Right lobe of liver (tissue), 6 donors: Measurements from ENCODE around the gene FIGN. TPM values are rescaled to one million over a fixed set of nuclear protein-coding genes. Genes with fewer than 3 reads are reported as not detected.

ENCODE experiments used
- ATAC-seq, 4 donors: fragments of 200-7000 bp; cut with Tn5 transposase; one replicate each; pipeline ENCODE4 v1.9.1; 2020; ENCODE audit warnings: mild to moderate bottlenecking in 4 of 4, moderate library complexity in 4 of 4
- DNase-seq, 3 donors: peaks; one replicate each; pipeline ENCODE4 v3.0.0-alpha.2; 2020
- H3K27ac ChIP-seq, 3 donors: fragments of 200-600 bp; one replicate each; pipeline ENCODE4 v1.8.0; 2022
- H3K27me3 ChIP-seq, 2 donors: fragments of 200-600 bp; one replicate each; pipeline ENCODE4 v1.8.0; 2022
- H3K36me3 ChIP-seq, 4 donors: fragments of 200-600 bp; sonication (generic) in 1 of 4; one replicate each; pipeline versions ENCODE4 v1.5.1 to v1.8.0; 2017 to 2022; ENCODE audit warnings: control low read depth in 1 of 4
- H3K4me1 ChIP-seq, 4 donors: fragments of 200-600 bp; sonication (generic) in 1 of 4; one replicate each; pipeline versions ENCODE4 v1.5.1 to v1.8.0; 2017 to 2022; ENCODE audit warnings: control low read depth in 1 of 4
- H3K4me3 ChIP-seq, 3 donors: fragments of 200-600 bp; one replicate each; pipeline ENCODE4 v1.8.0; 2022
- H3K9me3 ChIP-seq, 4 donors: fragments of 200-600 bp; sonication (generic) in 1 of 4; one replicate each; pipeline versions ENCODE4 v1.5.1 to v1.8.0; 2017 to 2022; ENCODE audit warnings: control low read depth in 1 of 4
- POLR2A ChIP-seq: fragments of 450-650 bp; IDR thresholded peaks from one replicate; pipeline ENCODE4 v1.6.1; 2017; ENCODE audit warnings: antibody characterized with exemption, mild to moderate bottlenecking
- WGBS: methylation state at CpG from one replicate; pipeline ENCODE4 v1.1.6; 2018; ENCODE audit warnings: low coverage, low lambda C conversion rate; ENCODE audit not compliant: insufficient coverage; ENCODE audit errors: missing lambda C conversion rate; 5-methylcytosine and 5-hydroxymethylcytosine counted together
- intact Hi-C, 2 donors: fragments of 100-400 bp; cut with DNase I; formaldehyde crosslinking; loops; one replicate each; pipeline versions ENCODE4 v1.11.2 to v1.14.1; 2022
- total RNA-seq, 6 experiments: library from RNA; depleted of rRNA in 2 of 6; stranded (reverse); fragments of >200 nt in 2 of 6; fragmentation: NEBNext Ultra II Directional in 3 of 6; extraction: Animal tissue kit (Norgen Biotek cat#: 25700) in 3 of 6; gene quantifications; one replicate each; pipeline versions ENCODE4 v1.1.0 to v1.2.4, GENCODE V29; 2016 to 2023
- TF ChIP-seq, protein P1 (sequence below), 4 donors: fragments of 200-600 bp in 3 of 4; fragments of 450-650 bp in 1 of 4; IDR thresholded peaks; one replicate each; pipeline versions ENCODE4 v1.5.1 to v1.8.0; 2016 to 2022; ENCODE audit warnings: antibody characterized with exemption in 4 of 4, mild to moderate bottlenecking in 2 of 4
- donor health status: DM: no; HTN: yes; CAD: no.
- donor health status: DM: no; HTN: no; CAD: no.
- donor health status: DM: no; HTN: no; CAD: no.
- donor health status: DM: no; HTN: yes; CAD: no.
- donor health status: DM: no; HTN: yes; CAD: no.

Gene FIGN
- total RNA-seq, 6 experiments from 2014 or later = 2.8 to 9.2 (median 5.1) TPM

DNA sequence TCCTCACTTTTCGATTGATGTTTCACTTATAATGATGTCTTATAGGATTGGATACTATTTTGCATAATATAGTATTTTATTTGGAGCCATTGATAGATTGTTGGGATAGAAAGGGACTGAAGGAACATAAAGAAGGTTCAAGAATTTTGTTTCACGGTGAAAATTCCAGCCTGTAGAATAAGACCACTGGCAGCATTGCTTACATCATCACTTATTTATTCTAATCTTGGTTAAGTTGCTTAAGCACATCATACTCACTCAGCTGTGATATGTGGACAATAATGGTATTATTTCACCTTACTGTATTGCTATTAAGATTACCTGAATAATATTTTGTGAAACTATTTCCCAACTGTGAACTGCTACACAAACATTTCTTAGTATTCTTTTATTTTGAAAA lies 118.3 kb downstream of the FIGN start:
- no peak overlapping the region for H3K4me3 ChIP-seq
- intact Hi-C loops = no loop called here
- TF ChIP-seq, protein P1, sequence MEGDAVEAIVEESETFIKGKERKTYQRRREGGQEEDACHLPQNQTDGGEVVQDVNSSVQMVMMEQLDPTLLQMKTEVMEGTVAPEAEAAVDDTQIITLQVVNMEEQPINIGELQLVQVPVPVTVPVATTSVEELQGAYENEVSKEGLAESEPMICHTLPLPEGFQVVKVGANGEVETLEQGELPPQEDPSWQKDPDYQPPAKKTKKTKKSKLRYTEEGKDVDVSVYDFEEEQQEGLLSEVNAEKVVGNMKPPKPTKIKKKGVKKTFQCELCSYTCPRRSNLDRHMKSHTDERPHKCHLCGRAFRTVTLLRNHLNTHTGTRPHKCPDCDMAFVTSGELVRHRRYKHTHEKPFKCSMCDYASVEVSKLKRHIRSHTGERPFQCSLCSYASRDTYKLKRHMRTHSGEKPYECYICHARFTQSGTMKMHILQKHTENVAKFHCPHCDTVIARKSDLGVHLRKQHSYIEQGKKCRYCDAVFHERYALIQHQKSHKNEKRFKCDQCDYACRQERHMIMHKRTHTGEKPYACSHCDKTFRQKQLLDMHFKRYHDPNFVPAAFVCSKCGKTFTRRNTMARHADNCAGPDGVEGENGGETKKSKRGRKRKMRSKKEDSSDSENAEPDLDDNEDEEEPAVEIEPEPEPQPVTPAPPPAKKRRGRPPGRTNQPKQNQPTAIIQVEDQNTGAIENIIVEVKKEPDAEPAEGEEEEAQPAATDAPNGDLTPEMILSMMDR (IDR thresholded peaks at IDR 0.05) = no peak
- no peak for TF ChIP-seq POLR2A
- 70% methylated on average over 2 of the region's 2 CpGs for WGBS
- DNase-seq = no peak
- H3K9me3 ChIP-seq = no peaks in the 10 kb centered on the region
- no peak for ATAC-seq
- no peak overlapping the region for H3K27ac ChIP-seq
- H3K4me1 ChIP-seq = no peaks in the 10 kb centered on the region
- H3K27me3 ChIP-seq = no peaks in the 10 kb centered on the region
- no peaks in the 10 kb centered on the region for H3K36me3 ChIP-seq

DNA sequence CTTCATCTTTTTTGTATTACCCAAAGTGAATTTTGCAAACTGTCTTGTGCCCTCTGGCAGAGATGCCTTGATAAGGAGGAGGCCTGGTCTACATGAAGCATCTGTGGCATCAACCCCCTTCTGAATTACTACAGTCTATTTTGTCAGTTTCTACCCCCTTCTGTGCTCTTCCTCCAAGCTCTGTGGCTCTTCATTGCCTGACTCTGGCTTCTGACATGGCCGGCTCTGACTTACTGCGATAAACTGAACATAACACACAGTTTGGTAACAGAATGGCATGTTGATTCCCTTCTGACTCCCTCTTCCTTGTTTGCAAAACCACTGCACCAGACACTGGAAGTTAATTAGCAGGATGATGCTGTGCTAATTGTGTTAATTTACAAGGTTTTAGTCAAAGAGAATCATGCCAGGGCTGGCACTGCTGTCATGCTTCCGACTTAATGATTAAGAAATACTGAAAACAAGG lies 122.5 kb downstream of the FIGN start:
- Histone ChIP-seq H3K27me3 (no peaks in the 10 kb centered on the region), H3K4me1 (no peaks in the 10 kb centered on the region), H3K4me3 (no peak overlapping the region), H3K36me3 (no peaks in the 10 kb centered on the region), H3K27ac (no peak overlapping the region), H3K9me3 (no peaks in the 10 kb centered on the region)
- intact Hi-C loops = no loop called here
- no peak for ATAC-seq
- DNase-seq = no peak
- TF ChIP-seq, protein P1 (IDR thresholded peaks at IDR 0.05) = no peak
- WGBS = 70% methylated on average over 2 of the region's 3 CpGs

DNA sequence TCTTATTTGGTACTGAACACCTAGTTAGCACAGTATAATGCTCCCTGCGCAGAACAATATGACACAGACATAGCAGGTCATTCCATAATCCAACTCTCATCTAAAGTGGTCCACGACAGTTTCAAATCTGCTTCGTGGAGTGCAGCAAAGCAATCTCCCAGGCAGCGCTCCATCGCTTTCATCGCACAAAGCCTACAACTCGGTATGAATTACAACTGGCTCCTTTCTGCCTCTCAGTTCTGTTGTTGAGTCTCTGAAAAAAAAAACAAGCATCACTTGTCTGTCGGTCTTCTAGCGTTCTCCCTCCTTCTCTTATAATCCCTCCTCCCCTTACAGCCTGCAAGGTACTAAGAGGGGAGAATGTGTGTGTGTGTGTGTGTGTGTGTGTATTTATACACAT lies 123.5 kb downstream of the FIGN start:
- WGBS = 81% methylated on average over 6 of the region's 9 CpGs
- H3K27me3 ChIP-seq = no peaks in the 10 kb centered on the region
- DNase-seq (no peak), ATAC-seq (no peak)
- TF ChIP-seq POLR2A = no peak
- TF ChIP-seq, protein P1 (IDR thresholded peaks at IDR 0.05) = no peak
- H3K4me1 ChIP-seq = peaks cover 0 to under 1% (median 0%) of the 10 kb centered on the region in 4 donors
- H3K27ac ChIP-seq = no peak overlapping the region
- no peak overlapping the region for H3K4me3 ChIP-seq
- H3K36me3 ChIP-seq = no peaks in the 10 kb centered on the region
- no peaks in the 10 kb centered on the region for H3K9me3 ChIP-seq
- intact Hi-C loops = no loop called here

DNA sequence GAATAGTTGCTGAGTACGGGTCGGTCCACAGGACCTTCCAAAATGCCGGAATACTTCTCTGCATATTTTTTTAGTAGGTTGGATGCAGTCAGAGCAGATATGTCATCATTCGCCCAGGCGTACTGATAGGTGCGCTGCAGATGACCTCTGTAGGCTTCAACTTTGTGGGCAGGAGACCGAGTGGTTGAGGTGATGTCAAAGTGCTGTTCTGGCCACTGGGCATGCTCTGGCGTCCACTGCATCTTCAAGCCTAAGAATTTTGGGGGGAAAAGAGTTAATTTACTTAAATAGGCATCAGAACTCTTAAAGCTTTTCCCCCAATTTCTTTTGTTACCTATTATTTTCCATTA lies 124.3 kb downstream of the FIGN start:
- H3K27me3 ChIP-seq = no peaks in the 10 kb centered on the region
- H3K36me3 ChIP-seq = no peaks in the 10 kb centered on the region
- peak overlapping the region in 2 of 3 donors; percentile 28 to 41 for H3K4me3 ChIP-seq

More for the DNA sequence above, 124.3 kb downstream of the FIGN start:
- ATAC-seq = peak; percentile 67 to 75 (median 72)
- no peak for DNase-seq
- intact Hi-C loops = no loop called here
- Histone ChIP-seq H3K27ac (peak overlapping the region in 1 of 3 donors; percentile 21), H3K9me3 (no peaks in the 10 kb centered on the region), H3K4me1 (peaks cover 0 to 3% (median 0%) of the 10 kb centered on the region in 4 donors)
- no peak for TF ChIP-seq POLR2A
- TF ChIP-seq, protein P1 (IDR thresholded peaks at IDR 0.05) = no peak
- WGBS = 84% methylated on average over 7 of the region's 8 CpGs
